ENCODE results near the gene DSTN. TPM values are rescaled to one million over a fixed set of nuclear protein-coding genes. Genes with fewer than 3 reads are reported as not detected.

DSTN gene
- total and polyA plus RNA-seq, 2 of the 4 experiments (the other 2 are of a cell fraction), result 221 to 269 TPM

DNA sequence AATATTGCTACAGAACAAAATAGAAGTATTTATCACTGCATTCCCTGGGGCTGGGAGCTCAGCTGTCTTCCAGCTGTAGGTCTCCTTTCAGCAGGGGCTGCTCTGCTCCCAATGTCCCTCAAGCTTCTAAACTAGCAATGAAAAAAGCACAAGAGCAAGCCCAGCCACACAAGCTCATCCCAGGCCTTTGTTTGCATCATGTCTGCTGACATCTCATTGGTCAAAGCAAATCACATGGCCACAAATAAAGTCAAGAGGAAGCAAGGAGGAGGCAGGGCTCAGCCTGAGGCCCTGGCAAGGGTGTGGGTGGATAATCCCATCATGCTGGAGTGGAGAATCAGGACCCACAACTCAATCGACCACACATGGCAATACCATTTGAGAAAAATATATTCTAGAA is 36.5 kb upstream of the DSTN start (continued):
- no peak for TF ChIP-seq MAZ (IDR thresholded peaks at IDR 0.05; ENCODE audit: borderline replicate concordance, low read depth, low read length)
- no peak for TF ChIP-seq SMC3 (IDR thresholded peaks at IDR 0.05; ENCODE audit: low read depth, low read length)
- TF ChIP-seq, protein P1, sequence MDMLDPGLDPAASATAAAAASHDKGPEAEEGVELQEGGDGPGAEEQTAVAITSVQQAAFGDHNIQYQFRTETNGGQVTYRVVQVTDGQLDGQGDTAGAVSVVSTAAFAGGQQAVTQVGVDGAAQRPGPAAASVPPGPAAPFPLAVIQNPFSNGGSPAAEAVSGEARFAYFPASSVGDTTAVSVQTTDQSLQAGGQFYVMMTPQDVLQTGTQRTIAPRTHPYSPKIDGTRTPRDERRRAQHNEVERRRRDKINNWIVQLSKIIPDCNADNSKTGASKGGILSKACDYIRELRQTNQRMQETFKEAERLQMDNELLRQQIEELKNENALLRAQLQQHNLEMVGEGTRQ (IDR thresholded peaks at IDR 0.05; ENCODE audit: low read depth, low read length), result peak; percentile 91
- no peak for TF ChIP-seq RCOR1 (IDR thresholded peaks at IDR 0.05; ENCODE audit: insufficient replicate concordance, low read length)

DNA sequence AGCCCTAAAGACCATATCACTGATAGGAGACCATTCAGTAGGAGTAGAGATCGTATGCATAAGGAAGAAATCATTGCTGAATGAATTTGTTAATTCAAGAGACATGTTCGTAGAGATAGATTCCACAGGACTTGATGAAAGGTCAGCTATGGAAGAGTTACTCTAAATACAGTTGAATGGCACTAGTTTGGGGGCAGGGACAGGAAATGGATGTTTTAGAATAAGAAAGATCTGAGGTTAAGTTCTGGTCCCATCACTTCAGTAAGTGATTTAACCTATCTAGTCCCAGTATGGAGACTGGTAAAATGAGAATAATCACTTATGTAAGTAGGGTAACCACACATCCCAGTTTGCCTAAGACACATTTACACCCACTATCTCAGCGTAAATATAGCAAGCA is 35.8 kb upstream of the DSTN start:
- intact Hi-C loops (cut with micrococcal nuclease), result loop anchor here (10.0 kb wide), 1 partner anchor 401 kb away; no protein-coding TSS in a partner anchor
- H3K27me3 ChIP-seq (ENCODE audit: control insufficient read depth, insufficient read depth, low read length), result no peaks in the 10 kb centered on the region
- POLR2A ChIA-PET (ENCODE audit: unreplicated experiment), result no interaction called here

More for the DNA sequence above, 35.8 kb upstream of the DSTN start:
- ATAC-seq (ENCODE audit: low read depth), result no peak
- no peak overlapping the region for H2BK120ac ChIP-seq (ENCODE audit: low read depth, low read length)
- no peak overlapping the region for H3K56ac ChIP-seq (ENCODE audit: extremely low read depth, insufficient read depth, low read length)
- peaks cover 3% of the 10 kb centered on the region; the same call in 1 of the 2 replicates for H3K4me1 ChIP-seq (ENCODE audit: control insufficient read depth, insufficient read depth, low read length)
- H2BK15ac ChIP-seq (ENCODE audit: low read depth, low read length), result no peak overlapping the region
- H3K18ac ChIP-seq (ENCODE audit: low read depth, low read length), result no peak overlapping the region
- H4K20me1 ChIP-seq (ENCODE audit: insufficient read depth, low read length), result no peaks in the 10 kb centered on the region
- no peak overlapping the region for H2AK9ac ChIP-seq (replicated peaks; ENCODE audit: low read depth, low read length, poor library complexity)
- no peak overlapping the region for H4K5ac ChIP-seq (ENCODE audit: low read depth, low read length)
- in situ Hi-C loops (cut with MboI; ENCODE audit: low sequenced_read_pairs), result no loop called here
- no peak for DNase-seq
- no peak overlapping the region for H2BK5ac ChIP-seq (ENCODE audit: low read depth, low read length, poor library complexity, severe bottlenecking)
- H3K4me3 ChIP-seq (ENCODE audit: insufficient read depth, low read depth, low read length), result no peak overlapping the region
- H3K27ac ChIP-seq (ENCODE audit: insufficient read depth, low read length), result no peak overlapping the region
- peak overlapping the region in 1 of 2 experiments; percentile 47; a peak in 1 of 4 replicates for H4K8ac ChIP-seq (ENCODE audit: low read depth in 2 of 2, low read length in 2 of 2)
- no peak overlapping the region for H4K91ac ChIP-seq (ENCODE audit: insufficient read depth, low read depth, low read length)
- H3K9ac ChIP-seq (ENCODE audit: low read depth, low read length), result no peak overlapping the region
- CTCF ChIA-PET, result interaction anchor here (0.6 to 1.5 kb wide), 2 partner anchors 37 to 320 kb away, joined by 3 to 4 read pairs; no protein-coding TSS in a partner anchor
- H3K9me3 ChIP-seq (ENCODE audit: control insufficient read depth, insufficient read depth, low read length), result no peaks in the 10 kb centered on the region
- dilution Hi-C loops (cut with HindIII; ENCODE audit: low sequenced_read_pairs, unreplicated experiment), result no loop called here
- no peak overlapping the region for H2AK5ac ChIP-seq (ENCODE audit: low read depth, low read length)
- no peak overlapping the region for H3K14ac ChIP-seq (replicated peaks; ENCODE audit: low read depth, low read length)
- no peak overlapping the region for H3K4ac ChIP-seq (ENCODE audit: low read depth, low read length)
- TF ChIP-seq, protein P2, sequence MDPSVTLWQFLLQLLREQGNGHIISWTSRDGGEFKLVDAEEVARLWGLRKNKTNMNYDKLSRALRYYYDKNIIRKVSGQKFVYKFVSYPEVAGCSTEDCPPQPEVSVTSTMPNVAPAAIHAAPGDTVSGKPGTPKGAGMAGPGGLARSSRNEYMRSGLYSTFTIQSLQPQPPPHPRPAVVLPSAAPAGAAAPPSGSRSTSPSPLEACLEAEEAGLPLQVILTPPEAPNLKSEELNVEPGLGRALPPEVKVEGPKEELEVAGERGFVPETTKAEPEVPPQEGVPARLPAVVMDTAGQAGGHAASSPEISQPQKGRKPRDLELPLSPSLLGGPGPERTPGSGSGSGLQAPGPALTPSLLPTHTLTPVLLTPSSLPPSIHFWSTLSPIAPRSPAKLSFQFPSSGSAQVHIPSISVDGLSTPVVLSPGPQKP (IDR thresholded peaks at IDR 0.05; ENCODE audit: borderline replicate concordance, low read depth, low read length), result no peak
- TF ChIP-seq, protein P3, sequence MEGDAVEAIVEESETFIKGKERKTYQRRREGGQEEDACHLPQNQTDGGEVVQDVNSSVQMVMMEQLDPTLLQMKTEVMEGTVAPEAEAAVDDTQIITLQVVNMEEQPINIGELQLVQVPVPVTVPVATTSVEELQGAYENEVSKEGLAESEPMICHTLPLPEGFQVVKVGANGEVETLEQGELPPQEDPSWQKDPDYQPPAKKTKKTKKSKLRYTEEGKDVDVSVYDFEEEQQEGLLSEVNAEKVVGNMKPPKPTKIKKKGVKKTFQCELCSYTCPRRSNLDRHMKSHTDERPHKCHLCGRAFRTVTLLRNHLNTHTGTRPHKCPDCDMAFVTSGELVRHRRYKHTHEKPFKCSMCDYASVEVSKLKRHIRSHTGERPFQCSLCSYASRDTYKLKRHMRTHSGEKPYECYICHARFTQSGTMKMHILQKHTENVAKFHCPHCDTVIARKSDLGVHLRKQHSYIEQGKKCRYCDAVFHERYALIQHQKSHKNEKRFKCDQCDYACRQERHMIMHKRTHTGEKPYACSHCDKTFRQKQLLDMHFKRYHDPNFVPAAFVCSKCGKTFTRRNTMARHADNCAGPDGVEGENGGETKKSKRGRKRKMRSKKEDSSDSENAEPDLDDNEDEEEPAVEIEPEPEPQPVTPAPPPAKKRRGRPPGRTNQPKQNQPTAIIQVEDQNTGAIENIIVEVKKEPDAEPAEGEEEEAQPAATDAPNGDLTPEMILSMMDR (conservative IDR thresholded peaks at IDR 0.05; ENCODE audit: low read depth, low read length), result no peak
- TF ChIP-seq RFX5 (IDR thresholded peaks at IDR 0.05; ENCODE audit: low read depth, low read length) (no peak), CEBPB (IDR thresholded peaks at IDR 0.05; ENCODE audit: low read depth, low read length) (no peak), MXI1 (IDR thresholded peaks at IDR 0.05; ENCODE audit: borderline replicate concordance, low read depth, low read length) (no peak), RCOR1 (IDR thresholded peaks at IDR 0.05; ENCODE audit: insufficient replicate concordance, low read length) (no peak), CHD1 (IDR thresholded peaks at IDR 0.05; ENCODE audit: low read depth, low read length) (no peak), SMC3 (IDR thresholded peaks at IDR 0.05; ENCODE audit: low read depth, low read length) (no peak), POLR2A (IDR thresholded peaks at IDR 0.05; ENCODE audit: low read depth, low read length) (no peak), BHLHE40 (IDR thresholded peaks at IDR 0.05; ENCODE audit: low read depth, low read length) (no peak)
- peaks cover 0 to 8% of the 10 kb centered on the region in 2 experiments; a peak in 2 of 4 replicates for H3K79me1 ChIP-seq (ENCODE audit: low read depth in 1 of 2, low read length in 2 of 2)
- no peak overlapping the region for H3K23ac ChIP-seq (ENCODE audit: low read depth, low read length)
- H3K9me1 ChIP-seq (ENCODE audit: insufficient read depth, low read length), result no peaks in the 10 kb centered on the region; the same call in 1 of the 2 replicates
- BruUV-seq (replicated peaks), result no TSS peak
- 83% methylated on average over 1 of the region's 3 CpGs; no CpG with 5 or more reads in 1 of the 2 experiments for WGBS, 2 experiments (ENCODE audit: extremely low coverage in 2 of 2, insufficient read length in 1 of 2)
- no peak overlapping the region for H2BK20ac ChIP-seq (ENCODE audit: low read depth, low read length)
- no peak overlapping the region for H3K4me2 ChIP-seq (ENCODE audit: low read depth, low read length)
- no peak overlapping the region for H2AFZ ChIP-seq (replicated peaks; ENCODE audit: low read length, poor library complexity)
- H3K36me3 ChIP-seq (ENCODE audit: control insufficient read depth, insufficient read depth, low read length), result no peaks in the 10 kb centered on the region
